ENCODE data around the gene CD7. TPM values are rescaled to one million over a fixed set of nuclear protein-coding genes. Genes with fewer than 3 reads are reported as not detected.
A peak's percentile ranks its signal among the peaks of the same experiment; 100 is the strongest.

The CD7 gene
- polyA plus RNA-seq, 3 donors, result 0.38 to 3.6 (median 0.42) TPM

- Mint-ChIP-seq H3K27ac (peak overlapping the region in 3 of 7 donors; percentile 3 to 75 (median 13)), H3K4me3 (peak overlapping the region in 1 of 2 donors; percentile 10), H3K4me1 (peaks cover 65% of the 10 kb centered on the region), H3K36me3 (no peaks in the 10 kb centered on the region), H3K27me3 (ENCODE audit: low read depth in 3 of 3) (peaks cover 3 to 8% (median 5%) of the 10 kb centered on the region in 3 donors), H3K9me3 (peaks cover 0 to 1% (median 0%) of the 10 kb centered on the region in 7 donors)
- H4K20me1 ChIP-seq (ENCODE audit: insufficient read depth, low read length), result no peaks in the 10 kb centered on the region
- WGBS (ENCODE audit: insufficient coverage), result 86% methylated on average over 4 of the region's 4 CpGs
- no peak overlapping the region for H3K4me3 ChIP-seq (replicated peaks in 1 of 3; ENCODE audit: low read depth in 2 of 3, low read length in 3 of 3)
- H3K4me2 ChIP-seq (replicated peaks; ENCODE audit: extremely low read depth, low read length, poor library complexity, severe bottlenecking), result no peak overlapping the region
- no peak for DNase-seq
- TF ChIP-seq, protein P1, sequence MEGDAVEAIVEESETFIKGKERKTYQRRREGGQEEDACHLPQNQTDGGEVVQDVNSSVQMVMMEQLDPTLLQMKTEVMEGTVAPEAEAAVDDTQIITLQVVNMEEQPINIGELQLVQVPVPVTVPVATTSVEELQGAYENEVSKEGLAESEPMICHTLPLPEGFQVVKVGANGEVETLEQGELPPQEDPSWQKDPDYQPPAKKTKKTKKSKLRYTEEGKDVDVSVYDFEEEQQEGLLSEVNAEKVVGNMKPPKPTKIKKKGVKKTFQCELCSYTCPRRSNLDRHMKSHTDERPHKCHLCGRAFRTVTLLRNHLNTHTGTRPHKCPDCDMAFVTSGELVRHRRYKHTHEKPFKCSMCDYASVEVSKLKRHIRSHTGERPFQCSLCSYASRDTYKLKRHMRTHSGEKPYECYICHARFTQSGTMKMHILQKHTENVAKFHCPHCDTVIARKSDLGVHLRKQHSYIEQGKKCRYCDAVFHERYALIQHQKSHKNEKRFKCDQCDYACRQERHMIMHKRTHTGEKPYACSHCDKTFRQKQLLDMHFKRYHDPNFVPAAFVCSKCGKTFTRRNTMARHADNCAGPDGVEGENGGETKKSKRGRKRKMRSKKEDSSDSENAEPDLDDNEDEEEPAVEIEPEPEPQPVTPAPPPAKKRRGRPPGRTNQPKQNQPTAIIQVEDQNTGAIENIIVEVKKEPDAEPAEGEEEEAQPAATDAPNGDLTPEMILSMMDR (IDR thresholded peaks at IDR 0.05), result no peak
- no peaks in the 10 kb centered on the region for H3K27me3 ChIP-seq (ENCODE audit: control insufficient read depth in 2 of 2, insufficient read depth in 2 of 2, low read length in 2 of 2)
- no peak overlapping the region for H3K9ac ChIP-seq (ENCODE audit: insufficient read depth, low read length, poor library complexity, severe bottlenecking)
- H3K9me3 ChIP-seq (replicated peaks in 1 of 2; ENCODE audit: control insufficient read depth in 1 of 2, insufficient read depth in 1 of 2, low read length in 2 of 2), result no peaks in the 10 kb centered on the region
- H3K79me2 ChIP-seq (ENCODE audit: insufficient read depth, low read length), result peaks cover 8% of the 10 kb centered on the region
- intact Hi-C loops (cut with micrococcal nuclease), result loop anchor here in 1 of 2 donors (5.0 to 10.0 kb wide), 3 partner anchors 37 to 159 kb away; partner anchors contain the start of genes CYBC1, NARF and SECTM1
- H3K4me1 ChIP-seq (ENCODE audit: control insufficient read depth in 1 of 2, insufficient read depth in 2 of 2, low read length in 2 of 2), result peaks cover 46 to 51% of the 10 kb centered on the region in 2 donors
- no peak overlapping the region for H3K27ac ChIP-seq (ENCODE audit: low read depth in 1 of 2, low read length in 2 of 2)
- H3K36me3 ChIP-seq (replicated peaks in 1 of 2; ENCODE audit: control insufficient read depth in 1 of 2, insufficient read depth in 2 of 2, low read length in 2 of 2), result no peaks in the 10 kb centered on the region
- no peak overlapping the region for H2AFZ ChIP-seq (ENCODE audit: insufficient read depth, low read depth, low read length, poor library complexity, severe bottlenecking)
Observed at GRCh38 chr17:82295472-82295814, 22.0 kb downstream of the CD7 start.

DNA sequence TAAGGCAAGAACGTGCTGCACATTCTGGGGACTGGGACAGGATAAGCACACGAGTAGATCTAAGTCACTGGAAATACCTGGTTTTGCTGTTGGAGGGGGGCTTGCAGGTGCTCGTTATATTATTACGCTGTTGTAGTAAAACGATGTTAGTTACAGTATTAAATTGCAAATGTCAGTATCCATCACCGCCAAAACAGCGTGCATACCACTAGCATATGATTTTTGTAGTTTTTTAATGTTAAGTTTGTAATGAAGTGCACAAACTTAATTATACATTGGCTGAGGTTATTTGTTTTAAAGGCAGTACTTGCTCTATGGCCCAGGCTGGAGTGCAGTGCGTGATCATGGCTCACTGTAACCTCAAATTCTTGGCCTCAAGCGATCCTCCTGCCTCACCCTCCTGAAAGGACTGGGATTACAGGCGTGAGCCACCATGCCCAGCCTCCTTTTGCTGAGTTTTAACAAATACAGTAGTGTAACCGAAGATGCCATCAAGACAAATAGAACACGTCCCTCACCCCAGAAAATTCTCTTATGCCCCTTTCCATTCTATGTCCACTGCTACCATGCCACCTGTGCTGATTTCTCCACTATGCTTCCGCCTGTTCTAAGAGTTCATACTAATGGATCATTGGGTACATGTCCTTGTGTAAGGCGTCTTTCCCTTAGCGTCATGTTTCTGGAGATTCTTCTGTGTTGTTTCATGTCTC lies 23.2 kb downstream of the CD7 start:
- Mint-ChIP-seq H3K4me1 (peaks cover 63% of the 10 kb centered on the region), H3K27me3 (ENCODE audit: low read depth in 3 of 3) (peaks cover 0 to 5% (median 3%) of the 10 kb centered on the region in 3 donors), H3K36me3 (no peaks in the 10 kb centered on the region), H3K27ac (peak overlapping the region in 6 of 7 donors; percentile 13 to 70 (median 58)), H3K9me3 (peaks cover 0 to 1% (median 0%) of the 10 kb centered on the region in 7 donors), H3K4me3 (peak overlapping the region in 1 of 2 donors; percentile 65)
- Histone ChIP-seq H3K9ac (ENCODE audit: insufficient read depth, low read length, poor library complexity, severe bottlenecking) (no peak overlapping the region), H3K36me3 (replicated peaks in 1 of 2; ENCODE audit: control insufficient read depth in 1 of 2, insufficient read depth in 2 of 2, low read length in 2 of 2) (no peaks in the 10 kb centered on the region), H3K79me2 (ENCODE audit: insufficient read depth, low read length) (peaks cover 8% of the 10 kb centered on the region), H3K4me3 (replicated peaks in 1 of 3; ENCODE audit: low read depth in 2 of 3, low read length in 3 of 3) (no peak overlapping the region), H3K9me3 (replicated peaks in 1 of 2; ENCODE audit: control insufficient read depth in 1 of 2, insufficient read depth in 1 of 2, low read length in 2 of 2) (no peaks in the 10 kb centered on the region), H3K27ac (ENCODE audit: low read depth in 1 of 2, low read length in 2 of 2) (no peak overlapping the region), H2AFZ (ENCODE audit: insufficient read depth, low read depth, low read length, poor library complexity, severe bottlenecking) (no peak overlapping the region), H3K4me2 (replicated peaks; ENCODE audit: extremely low read depth, low read length, poor library complexity, severe bottlenecking) (peak overlapping the region; percentile 61), H4K20me1 (ENCODE audit: insufficient read depth, low read length) (no peaks in the 10 kb centered on the region), H3K27me3 (ENCODE audit: control insufficient read depth in 2 of 2, insufficient read depth in 2 of 2, low read length in 2 of 2) (no peaks in the 10 kb centered on the region), H3K4me1 (ENCODE audit: control insufficient read depth in 1 of 2, insufficient read depth in 2 of 2, low read length in 2 of 2) (peaks cover 46 to 51% of the 10 kb centered on the region in 2 donors)
- DNase-seq, result no peak
- intact Hi-C loops (cut with micrococcal nuclease), result loop anchor here in 1 of 2 donors (10.0 kb wide), 2 partner anchors 59 to 161 kb away; partner anchors contain the start of genes CYBC1 and NARF
- WGBS (ENCODE audit: insufficient coverage), result 95% methylated on average over 9 of the region's 15 CpGs
- TF ChIP-seq, protein P1 (IDR thresholded peaks at IDR 0.05), result no peak

All from CD14-positive monocyte (primary cell).